Liver (tissue), 3 donors: ENCODE results near the gene PKDREJ.
"Not testable (repeated sequence)": the region's sequence is repeated elsewhere in the genome, so short reads cannot be mapped to it uniquely, and the experiment has no call there.

Experiments used
- CTCF ChIP-seq: fragments of 150-350 bp; IDR thresholded peaks from 2 replicates; pipeline ENCODE4 v1.5.1; 2017; ENCODE audit warnings: improper control_type of control experiment, low read depth, low read length; ENCODE audit not compliant: missing input control
- FOXA1 ChIP-seq: IDR thresholded peaks from 2 replicates; pipeline ENCODE4 v1.6.1; 2016; ENCODE audit warnings: antibody characterized with exemption
- HNF4A ChIP-seq, 2 donors: conservative IDR thresholded peaks; 2 replicates each; pipeline ENCODE4 v1.6.1; 2016; ENCODE audit warnings: antibody characterized with exemption in 2 of 2, mild to moderate bottlenecking in 2 of 2
- HNF4G ChIP-seq: IDR thresholded peaks from 2 replicates; pipeline ENCODE4 v1.6.1; 2016; ENCODE audit warnings: antibody characterized with exemption
- JUND ChIP-seq, 2 donors: IDR thresholded peaks; 2 replicates each; pipeline ENCODE4 v1.6.1; 2016; ENCODE audit warnings: antibody characterized with exemption in 2 of 2
- NR2F2 ChIP-seq: IDR thresholded peaks from 2 replicates; pipeline ENCODE4 v1.6.1; 2016; ENCODE audit warnings: antibody characterized with exemption
- RAD21 ChIP-seq, 2 donors: IDR thresholded peaks; 2 replicates each; pipeline ENCODE4 v1.6.1; 2016; ENCODE audit warnings: antibody characterized with exemption in 2 of 2, mild to moderate bottlenecking in 2 of 2
- SP1 ChIP-seq: IDR thresholded peaks from 2 replicates; pipeline ENCODE4 v1.6.1; 2018; ENCODE audit warnings: antibody characterized with exemption, mild to moderate bottlenecking
- TAF1 ChIP-seq: conservative IDR thresholded peaks from 2 replicates; pipeline ENCODE4 v1.6.1; 2016; ENCODE audit warnings: antibody characterized with exemption, mild to moderate bottlenecking
- YY1 ChIP-seq: IDR thresholded peaks from 2 replicates; pipeline ENCODE4 v1.6.1; 2016; ENCODE audit warnings: antibody characterized with exemption, mild to moderate bottlenecking
- TF ChIP-seq, protein P1 (sequence below): IDR thresholded peaks from 2 replicates; pipeline ENCODE4 v1.6.1; 2016; ENCODE audit warnings: antibody characterized with exemption, mild to moderate bottlenecking
- TF ChIP-seq, protein P2 (sequence below): IDR thresholded peaks from 2 replicates; pipeline ENCODE4 v1.6.1; 2016; ENCODE audit warnings: antibody characterized with exemption
- TF ChIP-seq, protein P3 (sequence below): IDR thresholded peaks from 2 replicates; pipeline ENCODE4 v1.6.1; 2016; ENCODE audit warnings: antibody characterized with exemption
- donor health status: healthy.
- donor health status: healthy.

- not testable (repeated sequence) for TF ChIP-seq CTCF; HNF4G; TAF1; SP1; HNF4A (conservative IDR thresholded peaks at IDR 0.05); NR2F2; FOXA1; YY1; RAD21 (IDR thresholded peaks at IDR 0.05); JUND (IDR thresholded peaks at IDR 0.05)
- TF ChIP-seq, protein P1, sequence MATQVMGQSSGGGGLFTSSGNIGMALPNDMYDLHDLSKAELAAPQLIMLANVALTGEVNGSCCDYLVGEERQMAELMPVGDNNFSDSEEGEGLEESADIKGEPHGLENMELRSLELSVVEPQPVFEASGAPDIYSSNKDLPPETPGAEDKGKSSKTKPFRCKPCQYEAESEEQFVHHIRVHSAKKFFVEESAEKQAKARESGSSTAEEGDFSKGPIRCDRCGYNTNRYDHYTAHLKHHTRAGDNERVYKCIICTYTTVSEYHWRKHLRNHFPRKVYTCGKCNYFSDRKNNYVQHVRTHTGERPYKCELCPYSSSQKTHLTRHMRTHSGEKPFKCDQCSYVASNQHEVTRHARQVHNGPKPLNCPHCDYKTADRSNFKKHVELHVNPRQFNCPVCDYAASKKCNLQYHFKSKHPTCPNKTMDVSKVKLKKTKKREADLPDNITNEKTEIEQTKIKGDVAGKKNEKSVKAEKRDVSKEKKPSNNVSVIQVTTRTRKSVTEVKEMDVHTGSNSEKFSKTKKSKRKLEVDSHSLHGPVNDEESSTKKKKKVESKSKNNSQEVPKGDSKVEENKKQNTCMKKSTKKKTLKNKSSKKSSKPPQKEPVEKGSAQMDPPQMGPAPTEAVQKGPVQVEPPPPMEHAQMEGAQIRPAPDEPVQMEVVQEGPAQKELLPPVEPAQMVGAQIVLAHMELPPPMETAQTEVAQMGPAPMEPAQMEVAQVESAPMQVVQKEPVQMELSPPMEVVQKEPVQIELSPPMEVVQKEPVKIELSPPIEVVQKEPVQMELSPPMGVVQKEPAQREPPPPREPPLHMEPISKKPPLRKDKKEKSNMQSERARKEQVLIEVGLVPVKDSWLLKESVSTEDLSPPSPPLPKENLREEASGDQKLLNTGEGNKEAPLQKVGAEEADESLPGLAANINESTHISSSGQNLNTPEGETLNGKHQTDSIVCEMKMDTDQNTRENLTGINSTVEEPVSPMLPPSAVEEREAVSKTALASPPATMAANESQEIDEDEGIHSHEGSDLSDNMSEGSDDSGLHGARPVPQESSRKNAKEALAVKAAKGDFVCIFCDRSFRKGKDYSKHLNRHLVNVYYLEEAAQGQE: not testable (repeated sequence)
- TF ChIP-seq, protein P2, sequence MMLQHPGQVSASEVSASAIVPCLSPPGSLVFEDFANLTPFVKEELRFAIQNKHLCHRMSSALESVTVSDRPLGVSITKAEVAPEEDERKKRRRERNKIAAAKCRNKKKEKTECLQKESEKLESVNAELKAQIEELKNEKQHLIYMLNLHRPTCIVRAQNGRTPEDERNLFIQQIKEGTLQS: not testable (repeated sequence)
- TF ChIP-seq, protein P3, sequence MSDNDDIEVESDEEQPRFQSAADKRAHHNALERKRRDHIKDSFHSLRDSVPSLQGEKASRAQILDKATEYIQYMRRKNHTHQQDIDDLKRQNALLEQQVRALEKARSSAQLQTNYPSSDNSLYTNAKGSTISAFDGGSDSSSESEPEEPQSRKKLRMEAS: not testable (repeated sequence)
These were observed 49.7 kb upstream of the PKDREJ start for GRCh38 chr22:46312848-46313247.
